Left renal cortex interstitium (tissue), 4 donors: ENCODE data around the gene TXNL4A. TPM values are rescaled to one million over a fixed set of nuclear protein-coding genes. Genes with fewer than 3 reads are reported as not detected.
"Not testable (repeated sequence)": the region's sequence is repeated elsewhere in the genome, so short reads cannot be mapped to it uniquely, and the experiment has no call there.

Source experiments
- DNase-seq, 4 donors: peaks; one replicate each; pipeline ENCODE4 v3.0.0-alpha.2; 2013; ENCODE audit warnings: low read depth in 4 of 4, low spot score in 2 of 4, missing footprints in 1 of 4
- polyA plus RNA-seq, 4 donors: library from polyadenylated mRNA; unstranded; fragments of 120-200 nt; gene quantifications; one replicate each; pipeline ENCODE4 v1.2.1, GENCODE V29; 2013; ENCODE audit not compliant: insufficient read length in 4 of 4

TXNL4A gene
- polyA plus RNA-seq, 4 donors = 82.1 to 115 (median 87.9) TPM

DNA sequence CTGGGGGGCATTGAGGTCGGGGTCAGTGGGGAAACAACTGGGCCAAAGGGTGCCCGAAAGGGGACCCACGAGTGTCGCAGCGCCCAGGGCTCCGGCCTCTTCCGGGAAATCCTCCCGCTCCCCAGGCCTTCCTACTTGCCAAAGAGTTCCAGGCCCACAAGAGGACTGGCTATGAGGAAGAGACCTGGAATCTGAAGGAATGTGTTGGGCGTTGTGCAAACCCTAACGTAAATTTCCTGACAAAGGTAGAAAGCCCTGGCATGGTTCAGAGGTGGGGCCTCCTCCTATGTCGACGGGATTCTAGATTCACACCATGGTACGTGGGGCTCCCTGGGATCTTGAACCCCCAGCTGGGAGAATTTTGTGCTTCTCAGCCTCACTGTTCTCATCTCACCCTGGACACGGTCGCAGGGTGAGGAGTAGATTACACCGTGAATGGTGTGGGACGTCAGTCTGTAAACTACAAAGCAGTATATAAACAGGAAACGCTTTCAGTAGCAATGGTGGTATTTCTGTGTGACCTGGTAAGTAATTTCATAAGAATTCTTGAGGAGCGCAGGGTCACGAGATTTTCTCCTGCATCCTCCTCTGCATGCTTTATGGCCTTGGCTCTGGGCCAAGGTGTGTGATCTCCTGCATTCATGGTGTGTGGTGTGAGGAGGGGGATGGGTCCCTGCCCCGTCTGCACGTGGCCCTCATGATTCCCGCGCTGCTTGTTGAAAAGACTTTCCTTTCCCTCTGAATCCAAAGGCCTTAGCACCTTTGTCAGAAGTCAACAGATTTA lies 23.1 kb downstream of the TXNL4A start:
- no peak for DNase-seq

DNA sequence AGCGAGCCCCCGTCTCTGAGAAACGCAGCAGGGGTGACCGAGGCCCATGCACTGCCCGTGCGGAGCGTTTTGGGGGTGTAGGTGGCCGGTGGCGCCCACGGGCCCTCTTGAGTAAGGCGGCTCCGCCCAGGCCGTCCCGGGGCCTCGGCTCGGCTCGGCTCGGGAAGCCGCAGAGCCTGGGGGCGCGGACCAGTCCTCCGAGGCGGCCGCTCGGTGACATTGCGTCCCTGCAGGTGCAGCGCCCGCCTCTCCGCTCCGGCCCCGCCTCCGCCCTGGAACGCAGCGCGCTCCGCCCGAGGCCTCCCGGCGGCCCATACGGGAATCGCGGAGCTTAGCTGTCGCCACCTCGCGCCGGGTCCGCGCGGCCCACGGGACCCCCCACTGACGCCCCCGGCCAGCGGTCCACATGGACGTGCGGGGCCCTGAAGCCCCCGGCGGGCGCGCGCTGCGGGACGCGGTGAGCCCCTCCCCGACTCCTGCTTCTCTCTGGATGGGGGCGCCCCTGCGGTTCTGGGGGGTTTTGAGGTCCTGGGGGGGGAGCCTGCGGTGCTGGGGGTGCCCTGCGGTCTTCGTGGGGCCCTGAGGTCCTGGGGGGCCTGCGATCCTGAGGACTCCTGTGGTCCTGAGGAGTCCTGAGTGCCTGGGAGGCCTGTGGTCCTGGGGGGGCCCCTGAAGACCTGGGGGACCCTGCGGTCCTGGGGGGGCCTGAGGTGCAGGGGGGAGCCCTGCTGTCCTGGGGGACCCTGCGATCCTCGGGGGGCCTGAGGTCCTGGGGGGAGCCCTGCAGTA lies 23.8 kb downstream of the TXNL4A start, which contains the start of gene HSBP1L1:
Gene HSBP1L1 (plus strand): TSS at position 314 of the 789 bp plus-strand sequence. CDS start 93 bp downstream, at position 407.
- no peak for DNase-seq

DNA sequence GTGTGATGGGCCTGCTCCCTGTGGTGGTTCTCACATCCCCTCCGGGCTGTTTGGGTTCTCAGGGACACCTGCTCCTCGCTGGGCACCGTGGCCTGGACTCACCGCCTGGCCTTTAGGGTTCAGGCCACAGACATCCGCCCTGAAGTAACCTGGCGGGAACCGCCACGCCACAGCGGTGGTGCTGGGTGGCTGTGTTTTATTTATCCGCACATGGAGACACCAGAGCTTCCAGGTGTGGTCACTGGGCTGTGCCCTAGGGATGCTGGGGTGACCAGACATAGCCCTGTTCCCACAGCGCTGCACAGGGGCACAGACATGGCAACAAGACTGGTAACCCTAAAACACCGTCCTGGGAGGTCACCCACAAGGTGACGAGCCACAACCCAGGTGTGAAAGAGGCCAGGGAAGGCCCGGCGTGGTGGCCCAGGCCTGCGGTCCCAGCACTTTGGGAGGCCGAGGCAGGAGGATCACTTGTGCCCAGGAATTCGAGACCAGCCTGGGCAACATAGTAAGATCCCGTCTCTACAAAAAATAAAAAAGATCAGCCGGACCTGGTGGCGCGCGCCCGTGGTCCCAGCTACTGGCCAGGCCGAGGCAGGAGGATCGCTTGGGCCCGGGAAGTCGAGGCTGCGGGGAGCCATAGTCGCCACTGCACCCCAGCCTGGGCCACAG lies 24.6 kb downstream of the TXNL4A start:
- DNase-seq = no peak

DNA sequence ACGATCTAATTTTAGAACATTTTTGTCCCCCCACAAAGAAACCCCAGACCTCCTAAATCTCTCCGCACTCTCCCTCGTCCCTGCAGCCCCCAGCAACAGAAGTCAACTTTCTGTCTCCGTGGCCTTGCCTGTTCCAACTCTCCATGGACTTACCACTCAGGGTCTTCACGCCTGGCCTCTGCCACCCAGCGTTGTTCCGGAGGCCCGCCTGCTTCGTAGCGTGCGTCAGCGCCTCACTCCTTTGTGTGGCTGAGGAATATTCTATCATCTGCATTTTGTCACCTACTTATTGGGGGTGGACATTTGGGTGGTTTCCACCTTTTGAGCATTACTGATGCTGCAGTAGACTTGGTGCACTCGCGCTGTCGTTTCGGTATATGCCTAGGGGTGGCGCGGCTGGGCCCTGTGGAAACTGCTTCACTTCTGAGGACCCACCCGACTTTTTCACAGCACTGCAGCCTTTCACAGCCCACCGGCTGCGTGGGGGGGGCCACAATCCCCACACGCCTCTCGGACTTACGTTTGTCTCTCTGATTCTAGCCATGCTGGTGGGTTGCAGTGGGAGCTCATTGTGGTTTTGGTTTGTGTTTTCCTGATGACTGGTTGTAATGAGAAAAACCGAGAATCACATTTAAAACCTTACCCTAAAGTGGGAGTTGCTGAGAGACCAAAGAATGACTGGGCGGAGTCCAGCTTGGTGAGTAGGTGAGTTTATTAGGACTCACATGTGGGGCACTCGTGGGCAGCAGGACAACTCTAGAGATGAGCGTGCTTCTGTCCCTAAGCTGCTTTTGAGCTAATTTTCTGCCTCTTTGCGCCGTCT lies 25.3 kb downstream of the TXNL4A start:
- DNase-seq = no peak

DNA sequence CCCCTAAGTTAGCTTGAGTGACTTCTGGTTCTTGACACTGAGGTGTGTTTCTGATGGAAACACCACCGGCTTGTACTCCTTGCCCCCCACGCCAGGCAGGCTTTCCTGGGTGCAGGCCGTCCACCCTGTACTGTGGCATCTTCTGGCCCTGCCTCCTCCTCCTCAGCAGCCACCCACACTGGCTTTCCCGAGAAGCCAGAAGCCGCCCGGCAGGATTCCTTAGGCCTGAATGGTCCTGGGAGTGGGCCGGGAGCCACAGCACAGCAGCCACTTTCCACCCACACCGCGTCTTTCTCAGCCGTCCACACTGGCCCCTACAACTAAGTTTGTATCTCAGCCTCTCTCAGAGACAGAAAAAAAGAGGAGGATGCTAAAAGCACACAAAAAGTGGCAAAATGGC lies 26.1 kb downstream of the TXNL4A start:
- DNase-seq = no peak

DNA sequence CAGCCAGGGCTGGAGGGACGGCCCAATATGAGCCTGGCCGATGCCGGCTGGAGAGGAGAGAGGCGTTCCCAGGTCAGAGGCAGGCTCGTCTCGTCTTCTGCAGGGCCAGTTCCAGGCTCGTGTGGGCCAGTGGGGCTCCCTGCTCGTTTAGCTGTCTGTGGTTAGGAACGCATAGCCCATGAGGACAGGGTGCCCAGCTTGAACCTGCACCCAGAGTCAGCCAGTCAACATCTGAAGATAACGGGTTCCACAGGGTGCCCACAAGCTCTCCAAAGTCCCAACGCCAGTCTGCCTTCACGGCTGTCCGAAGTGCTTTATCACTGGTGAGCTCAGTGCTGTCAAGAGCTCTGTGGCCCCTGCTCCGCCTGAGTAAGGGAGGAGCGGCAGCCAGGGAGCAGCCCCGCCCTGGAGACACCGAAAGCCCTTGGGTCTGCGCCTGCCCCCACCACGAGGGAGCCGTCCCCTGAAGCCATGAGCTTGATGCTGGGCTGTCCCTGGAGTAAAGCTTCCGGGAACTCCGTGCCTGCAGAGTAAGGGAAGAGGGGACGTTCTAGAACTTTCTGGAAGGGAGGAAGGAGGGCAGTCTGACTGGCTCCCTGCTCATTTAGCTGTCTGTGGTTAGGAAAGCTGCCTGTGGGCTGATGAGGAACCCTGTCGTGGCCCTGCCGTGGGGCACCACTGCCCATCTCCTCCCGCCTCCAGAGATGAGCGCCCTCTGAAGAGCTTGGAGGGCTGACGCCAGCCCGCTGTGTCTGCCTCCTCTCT lies 26.7 kb downstream of the TXNL4A start:
- DNase-seq = no peak

DNA sequence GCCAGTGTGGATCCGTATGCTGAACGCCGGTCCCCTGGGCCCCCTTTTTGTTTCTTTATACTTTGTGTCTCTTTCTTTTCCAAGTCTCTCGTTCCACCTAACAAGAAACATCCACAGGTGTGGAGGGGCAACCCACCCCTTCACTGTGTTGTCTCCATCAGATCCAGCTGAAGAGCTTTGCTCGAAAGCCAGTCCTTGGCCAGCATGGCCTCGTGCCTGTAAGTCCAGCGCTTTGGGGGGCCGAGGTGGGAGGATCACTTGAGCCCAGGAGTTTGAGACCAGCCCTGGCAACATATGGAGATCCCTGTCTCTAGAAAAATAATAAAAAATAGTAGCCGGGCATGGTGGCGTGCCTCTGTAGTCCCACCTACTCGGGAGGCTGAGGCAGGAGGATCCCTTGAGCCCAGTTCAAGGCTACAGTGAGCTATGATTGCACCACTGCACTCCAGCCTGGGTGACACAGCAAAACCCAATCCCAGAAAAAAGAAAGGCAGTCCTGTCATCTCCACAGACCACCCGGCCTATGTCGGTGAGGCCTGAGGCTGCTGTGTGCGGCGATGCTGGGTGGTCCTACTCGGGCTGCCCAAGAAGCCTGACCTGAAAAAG lies 27.3 kb downstream of the TXNL4A start:
- DNase-seq = no peak

DNA sequence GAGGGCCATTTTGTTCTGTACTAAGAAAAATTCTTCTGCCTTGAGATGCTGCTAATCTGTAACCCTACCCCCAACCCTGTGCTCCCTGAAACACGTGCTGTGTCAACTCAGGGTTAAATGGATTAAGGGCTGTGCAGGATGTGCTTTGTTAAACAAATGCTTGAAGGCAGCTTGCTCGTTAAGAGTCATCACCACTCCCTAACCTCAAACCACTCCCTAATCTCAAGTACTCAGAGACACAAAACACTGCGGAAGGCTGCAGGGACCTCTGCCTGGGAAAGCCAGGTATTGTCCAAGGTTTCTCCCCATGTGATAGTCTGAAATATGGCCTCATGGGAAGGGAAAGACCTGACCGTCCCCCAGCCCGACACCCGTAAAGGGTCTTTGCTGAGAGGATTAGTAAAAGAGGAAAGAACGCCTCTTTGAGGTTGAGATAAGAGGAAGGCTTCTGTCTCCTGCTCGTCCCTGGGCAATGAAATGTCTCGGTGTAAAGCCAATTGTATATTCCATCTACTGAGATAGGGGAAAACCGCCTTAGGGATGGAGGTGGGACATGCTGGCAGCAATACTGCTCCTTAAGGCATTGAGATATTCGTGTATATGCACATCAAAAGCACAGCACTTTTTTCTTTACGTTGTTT lies 28.1 kb downstream of the TXNL4A start:
- DNase-seq = not testable (repeated sequence)

DNA sequence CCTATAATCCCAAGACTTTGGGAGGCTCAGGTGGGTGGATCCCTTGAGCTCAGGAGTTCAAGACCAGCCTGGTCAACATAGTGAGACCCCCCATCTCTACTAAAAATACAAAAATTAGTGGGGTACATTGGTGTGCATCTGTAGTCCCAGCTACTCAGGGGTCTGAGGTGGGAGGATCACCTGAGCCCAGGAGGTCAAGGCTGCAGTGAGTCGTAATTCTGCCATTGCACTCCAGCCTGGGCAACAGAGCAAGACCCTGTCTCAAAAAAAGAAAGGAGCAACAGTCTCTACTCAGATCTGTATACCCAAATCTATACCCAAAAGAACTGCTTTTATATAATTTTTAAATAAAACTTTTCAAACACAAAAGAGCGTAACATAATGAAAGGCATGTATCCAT lies 29.4 kb downstream of the TXNL4A start:
- no peak for DNase-seq

DNA sequence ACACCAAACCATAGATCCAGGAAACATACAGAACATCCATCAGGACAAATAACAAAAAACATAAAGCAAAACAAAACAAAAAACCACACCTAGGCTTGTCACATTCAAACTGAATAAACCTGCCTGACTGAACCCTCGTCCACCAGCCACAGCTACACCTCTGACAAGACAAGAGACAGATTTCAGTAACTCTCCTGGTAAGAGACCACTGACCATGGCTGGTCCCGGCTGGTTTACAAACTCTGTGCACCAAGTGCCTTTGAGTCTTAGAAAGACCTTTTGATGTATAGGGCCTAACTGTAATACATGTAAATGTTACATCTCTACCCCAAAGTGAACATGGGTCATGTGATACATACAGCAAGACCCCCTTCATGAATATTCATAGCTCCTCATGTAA lies 32.1 kb downstream of the TXNL4A start:
- no peak for DNase-seq

DNA sequence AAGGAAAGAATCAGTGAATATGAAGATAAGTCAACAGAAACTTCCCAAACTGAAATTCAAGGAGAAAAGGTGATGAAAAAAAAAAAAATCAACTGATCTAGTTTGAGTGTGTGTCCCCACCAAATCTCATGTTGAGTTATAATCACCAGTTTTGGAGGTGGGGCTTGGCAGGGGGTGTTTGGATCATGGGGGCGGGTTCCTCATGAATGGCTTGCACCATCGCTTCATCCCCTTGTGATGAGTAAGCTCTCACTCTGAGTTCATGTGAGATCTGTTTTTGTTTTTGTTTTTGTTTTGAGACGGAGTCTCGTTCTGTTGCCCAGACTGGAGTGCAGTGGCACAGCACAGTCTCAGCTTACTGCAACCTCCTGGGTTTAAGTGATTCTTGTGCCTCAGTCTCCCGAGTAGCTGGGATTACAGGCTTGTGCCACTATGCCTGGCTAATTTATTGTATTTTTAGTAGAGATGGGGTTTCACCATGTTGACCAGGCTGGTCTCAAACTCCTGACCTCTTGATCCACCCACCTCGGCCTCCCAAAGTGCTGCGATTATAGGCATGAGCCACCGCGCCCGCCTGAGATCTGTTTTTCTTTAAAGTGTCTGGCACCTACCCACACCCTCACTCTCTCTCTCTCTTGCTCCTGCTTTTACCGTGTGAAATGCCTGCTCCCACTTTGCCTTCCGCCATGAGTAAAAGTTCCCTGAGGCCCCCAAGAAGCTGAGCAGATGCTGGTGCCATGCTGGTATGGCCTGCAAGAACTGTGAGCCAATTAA lies 32.9 kb downstream of the TXNL4A start:
- DNase-seq = no peak

DNA sequence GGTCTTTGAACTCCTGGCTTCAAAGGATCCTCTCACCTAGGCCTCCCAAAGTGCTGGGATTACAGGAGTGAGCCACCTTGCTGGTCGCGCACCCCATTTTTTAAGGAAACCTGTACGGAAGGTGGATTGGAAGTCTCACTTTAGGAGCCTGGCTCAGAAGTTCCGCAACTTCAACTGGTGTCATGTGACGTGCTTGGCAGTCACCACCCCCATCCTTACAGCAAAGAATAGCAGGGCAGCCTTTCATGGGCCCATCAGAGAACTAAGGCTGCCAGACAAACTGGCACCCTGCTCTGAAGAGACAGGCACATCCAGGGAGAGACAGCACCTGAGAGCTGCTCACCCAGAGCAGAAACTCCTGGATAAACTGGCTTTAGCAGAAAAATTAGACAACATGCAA lies 33.6 kb downstream of the TXNL4A start:
- DNase-seq = no peak

DNA sequence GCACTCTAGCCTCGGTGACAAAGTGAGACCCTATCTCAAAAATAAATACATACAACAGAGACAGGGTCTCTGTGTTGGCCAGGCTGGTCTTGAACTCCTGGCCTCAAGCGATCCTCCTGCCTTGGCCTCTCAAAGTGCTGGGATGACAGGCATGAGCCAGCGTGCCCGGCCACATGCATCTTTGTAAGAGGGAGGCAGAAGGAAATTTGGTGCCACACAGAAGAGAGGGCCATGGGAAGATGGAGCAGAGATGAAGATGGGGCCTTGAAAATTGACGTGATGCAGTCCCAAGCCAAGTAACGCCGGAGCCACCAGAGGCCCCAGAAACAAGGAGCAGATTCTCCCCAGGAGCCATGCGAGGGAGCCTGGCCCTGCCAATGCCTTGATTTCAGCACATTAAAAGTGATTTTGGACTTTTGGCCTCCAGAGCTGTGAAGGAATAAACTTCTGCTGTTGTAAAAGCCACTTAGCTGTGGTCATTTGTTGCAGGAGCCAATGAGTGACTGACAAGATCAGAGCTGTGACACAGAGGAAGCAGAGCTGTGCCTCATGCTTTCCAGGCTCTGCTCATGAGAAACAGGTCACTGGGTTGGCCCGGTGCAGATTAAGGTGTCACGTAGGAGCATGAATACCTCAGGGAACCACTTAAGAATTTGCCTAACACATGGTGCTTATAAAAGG lies 34.3 kb downstream of the TXNL4A start:
- no peak for DNase-seq

DNA sequence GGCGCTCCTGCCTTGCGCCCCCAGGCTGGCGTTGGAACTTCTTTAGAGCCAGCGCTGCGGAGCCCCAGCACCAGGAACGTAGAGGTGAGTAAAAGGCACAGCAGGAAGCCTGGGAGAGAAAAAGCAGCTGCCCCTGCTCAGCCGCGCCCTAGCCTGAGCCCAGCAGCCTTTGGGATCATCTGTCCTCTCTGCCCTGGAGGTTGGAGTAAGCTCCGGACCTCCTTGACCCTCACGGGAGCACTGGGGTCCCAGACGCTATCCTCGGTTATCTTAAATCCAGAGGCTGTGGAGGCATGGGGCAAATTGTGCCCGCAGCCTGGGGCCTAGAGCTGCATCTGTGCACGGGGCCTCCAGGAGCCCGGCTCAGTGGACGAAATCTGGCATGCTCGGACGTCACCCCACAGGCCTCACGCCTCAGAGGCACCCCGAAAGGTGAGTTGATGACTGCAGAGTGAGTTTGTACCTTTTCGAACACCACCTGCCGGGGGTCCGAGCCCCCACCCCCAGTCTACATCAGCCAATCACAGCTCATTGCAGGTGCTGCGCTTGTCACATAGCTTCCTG lies 35.3 kb downstream of the TXNL4A start:
- no peak for DNase-seq

DNA sequence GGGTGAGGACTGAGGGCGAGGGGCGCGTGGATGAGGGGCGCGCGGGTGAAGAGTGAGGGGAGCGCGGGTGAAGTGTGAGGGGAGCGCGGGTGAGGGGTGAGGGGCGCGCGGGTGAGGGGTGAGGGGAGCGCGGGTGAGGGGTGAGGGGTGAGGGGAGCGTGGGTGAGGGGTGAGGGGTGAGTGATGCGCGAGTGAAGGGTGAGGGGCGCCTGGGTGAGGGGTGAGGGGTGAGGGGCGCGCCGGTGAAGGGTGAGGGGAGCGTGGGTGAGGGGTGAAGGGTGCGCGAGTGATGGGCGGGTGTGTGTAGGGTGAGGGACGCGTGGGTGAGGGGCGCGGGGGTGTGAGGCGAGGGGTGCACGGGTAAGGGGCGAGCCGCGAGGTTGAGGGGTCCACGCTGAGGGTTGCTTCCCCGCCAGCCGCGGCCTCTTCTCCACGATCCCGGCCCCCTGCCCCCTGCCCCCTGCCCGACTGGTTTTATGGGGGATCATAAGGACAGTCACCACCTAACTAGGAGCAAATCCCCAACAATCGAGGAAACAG lies 35.8 kb downstream of the TXNL4A start:
- no peak for DNase-seq

DNA sequence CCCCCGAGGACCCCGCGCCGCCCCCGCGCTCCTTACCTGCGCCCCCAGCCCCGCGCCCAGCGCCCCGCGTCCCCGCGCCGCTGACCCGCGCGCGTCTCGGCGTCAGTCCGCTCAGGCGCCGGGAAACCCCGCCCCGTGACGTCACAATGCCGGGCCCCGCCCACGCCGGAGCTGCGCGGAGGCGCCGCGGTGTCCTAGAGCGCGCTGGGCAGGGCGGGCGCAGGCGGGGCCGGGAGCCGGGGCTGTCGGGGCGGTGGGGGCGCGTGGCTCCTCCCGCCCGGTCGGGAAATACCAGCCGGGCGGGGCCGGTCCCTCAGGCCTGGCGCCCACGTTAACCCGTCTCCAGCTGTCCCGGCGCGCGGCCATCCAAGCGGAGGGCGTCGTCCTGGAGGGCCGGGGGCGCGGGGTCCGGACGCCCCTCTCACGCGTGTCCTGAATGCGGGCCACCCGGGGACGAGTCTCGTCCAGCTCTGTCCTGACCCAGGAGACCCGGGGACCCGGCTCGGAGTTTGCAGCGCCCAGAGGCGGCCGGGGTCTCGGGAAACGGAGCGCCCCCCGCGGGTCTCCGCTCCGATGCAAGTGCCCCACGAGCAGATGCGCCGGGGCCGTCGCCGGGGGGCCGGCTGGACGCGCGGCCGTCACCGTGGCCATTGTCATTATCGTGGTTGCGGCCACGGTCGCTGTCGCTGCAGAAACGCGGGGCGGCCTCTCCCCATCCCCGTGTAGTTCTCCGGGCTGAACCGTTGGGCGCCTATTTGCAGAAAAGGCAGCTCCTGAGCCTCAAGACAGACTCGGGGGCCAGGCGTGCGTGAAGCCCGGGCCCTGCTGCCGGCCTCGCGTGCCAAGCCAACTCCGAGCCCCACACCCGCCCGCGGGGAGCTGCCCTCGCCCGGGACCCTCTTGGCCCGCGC lies 36.6 kb downstream of the TXNL4A start, which contains the start of gene SLC66A2:
Gene SLC66A2 (minus strand): TSS at position 109 of the 911 bp plus-strand sequence. CDS start 727 bp downstream, outside the sequence.
- peak in 1 of 4 donors; percentile 74 for DNase-seq
